Uterus (tissue), 2 donors: ENCODE data around the gene YIF1B.

ENCODE experiments used
- POLR2A ChIP-seq, 2 donors: fragments of 450-650 bp; IDR thresholded peaks; one replicate each; pipeline ENCODE4 v1.6.1; 2016; ENCODE audit warnings: antibody characterized with exemption in 2 of 2, mild to moderate bottlenecking in 1 of 2, moderate library complexity in 1 of 2
- TF ChIP-seq, protein P1 (sequence below), 4 experiments: fragments of 200-600 bp in 2 of 4; fragments of 450-650 bp in 2 of 4; sonication (generic) in 2 of 4; IDR thresholded peaks; one replicate each; pipeline ENCODE4 v1.5.1; 2016 to 2019; ENCODE audit warnings: antibody characterized with exemption in 4 of 4, mild to moderate bottlenecking in 2 of 4, moderate library complexity in 1 of 4

DNA sequence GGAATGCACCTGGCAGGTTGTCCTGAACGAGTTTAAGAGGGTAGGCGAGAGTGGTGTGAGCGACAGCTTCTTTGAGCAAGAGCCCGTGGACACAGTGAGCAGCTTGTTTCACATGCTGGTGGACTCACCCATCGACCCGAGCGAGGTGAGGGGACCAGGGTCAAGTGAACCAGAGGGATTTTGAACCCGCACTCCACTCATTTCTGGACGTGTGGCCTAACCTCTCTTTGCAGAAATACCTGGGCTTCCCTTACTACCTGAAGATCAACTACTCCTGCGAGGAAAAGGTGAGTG is 21.6 kb upstream of the YIF1B start:
- TF ChIP-seq, protein P1, sequence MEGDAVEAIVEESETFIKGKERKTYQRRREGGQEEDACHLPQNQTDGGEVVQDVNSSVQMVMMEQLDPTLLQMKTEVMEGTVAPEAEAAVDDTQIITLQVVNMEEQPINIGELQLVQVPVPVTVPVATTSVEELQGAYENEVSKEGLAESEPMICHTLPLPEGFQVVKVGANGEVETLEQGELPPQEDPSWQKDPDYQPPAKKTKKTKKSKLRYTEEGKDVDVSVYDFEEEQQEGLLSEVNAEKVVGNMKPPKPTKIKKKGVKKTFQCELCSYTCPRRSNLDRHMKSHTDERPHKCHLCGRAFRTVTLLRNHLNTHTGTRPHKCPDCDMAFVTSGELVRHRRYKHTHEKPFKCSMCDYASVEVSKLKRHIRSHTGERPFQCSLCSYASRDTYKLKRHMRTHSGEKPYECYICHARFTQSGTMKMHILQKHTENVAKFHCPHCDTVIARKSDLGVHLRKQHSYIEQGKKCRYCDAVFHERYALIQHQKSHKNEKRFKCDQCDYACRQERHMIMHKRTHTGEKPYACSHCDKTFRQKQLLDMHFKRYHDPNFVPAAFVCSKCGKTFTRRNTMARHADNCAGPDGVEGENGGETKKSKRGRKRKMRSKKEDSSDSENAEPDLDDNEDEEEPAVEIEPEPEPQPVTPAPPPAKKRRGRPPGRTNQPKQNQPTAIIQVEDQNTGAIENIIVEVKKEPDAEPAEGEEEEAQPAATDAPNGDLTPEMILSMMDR (IDR thresholded peaks at IDR 0.05), result no peak
- TF ChIP-seq POLR2A (IDR thresholded peaks at IDR 0.05), result no peak
